ENCODE results near the gene BAZ1A. TPM values are rescaled to one million over a fixed set of nuclear protein-coding genes. Genes with fewer than 3 reads are reported as not detected.

The BAZ1A gene
- total RNA-seq, 1 experiment from 2014 or later, result 27.2 TPM

DNA sequence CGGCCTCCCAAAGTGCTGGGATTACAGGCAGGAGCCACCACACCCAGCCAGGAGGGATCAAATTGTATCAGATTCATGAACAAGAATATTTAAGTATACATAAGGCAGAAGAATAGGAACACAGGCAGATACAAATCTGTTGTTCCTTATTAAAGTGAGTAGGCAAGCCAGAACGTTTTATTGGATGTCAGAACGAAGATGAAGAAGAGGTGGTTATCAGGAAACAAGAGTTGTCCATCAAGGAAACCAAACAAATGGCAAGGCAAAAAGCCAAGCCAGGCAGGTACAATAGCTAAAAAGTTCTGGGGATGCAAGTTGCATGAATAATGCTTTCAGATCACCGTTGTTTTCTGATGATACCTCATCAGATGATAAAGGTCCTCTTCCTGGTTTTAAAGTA is 31.1 kb upstream of the BAZ1A start:
- no TSS peak for BruUV-seq (replicated peaks)
- H3K36me3 ChIP-seq (ENCODE audit: control insufficient read depth, insufficient read depth, low read length), result no peaks in the 10 kb centered on the region

DNA sequence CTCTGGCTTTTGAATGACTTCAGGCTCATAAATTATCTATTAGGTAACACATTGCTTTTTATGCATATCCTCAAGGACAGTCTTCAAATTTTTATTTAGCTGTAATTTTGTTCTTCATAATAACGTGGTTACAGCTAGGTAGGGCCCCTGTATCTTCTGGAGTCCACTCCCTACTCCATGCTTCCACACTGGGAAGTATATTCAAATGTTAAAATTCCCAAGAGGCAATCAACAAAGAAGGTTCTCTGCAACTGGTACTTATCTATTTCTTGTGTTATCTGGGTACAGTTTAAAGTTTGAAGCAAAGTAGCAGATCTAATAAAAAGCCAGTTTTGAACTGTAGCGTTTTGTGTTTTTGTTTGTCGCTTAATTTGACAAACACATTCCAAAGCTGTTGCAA is 20.1 kb upstream of the BAZ1A start:
- Histone ChIP-seq H3K36me3 (ENCODE audit: control insufficient read depth, insufficient read depth, low read length) (no peaks in the 10 kb centered on the region), H3K4me3 (ENCODE audit: low read depth in 2 of 2, low read length in 2 of 2) (no peak overlapping the region), H3K27me3 (ENCODE audit: control insufficient read depth, insufficient read depth, low read length) (no peaks in the 10 kb centered on the region), H3K27ac (ENCODE audit: low read length) (no peak overlapping the region), H3K4me1 (ENCODE audit: control insufficient read depth, insufficient read depth, low read length) (no peaks in the 10 kb centered on the region), H3K9me3 (ENCODE audit: control insufficient read depth, insufficient read depth, low read depth, low read length) (no peaks in the 10 kb centered on the region)
- TF ChIP-seq, protein P1, sequence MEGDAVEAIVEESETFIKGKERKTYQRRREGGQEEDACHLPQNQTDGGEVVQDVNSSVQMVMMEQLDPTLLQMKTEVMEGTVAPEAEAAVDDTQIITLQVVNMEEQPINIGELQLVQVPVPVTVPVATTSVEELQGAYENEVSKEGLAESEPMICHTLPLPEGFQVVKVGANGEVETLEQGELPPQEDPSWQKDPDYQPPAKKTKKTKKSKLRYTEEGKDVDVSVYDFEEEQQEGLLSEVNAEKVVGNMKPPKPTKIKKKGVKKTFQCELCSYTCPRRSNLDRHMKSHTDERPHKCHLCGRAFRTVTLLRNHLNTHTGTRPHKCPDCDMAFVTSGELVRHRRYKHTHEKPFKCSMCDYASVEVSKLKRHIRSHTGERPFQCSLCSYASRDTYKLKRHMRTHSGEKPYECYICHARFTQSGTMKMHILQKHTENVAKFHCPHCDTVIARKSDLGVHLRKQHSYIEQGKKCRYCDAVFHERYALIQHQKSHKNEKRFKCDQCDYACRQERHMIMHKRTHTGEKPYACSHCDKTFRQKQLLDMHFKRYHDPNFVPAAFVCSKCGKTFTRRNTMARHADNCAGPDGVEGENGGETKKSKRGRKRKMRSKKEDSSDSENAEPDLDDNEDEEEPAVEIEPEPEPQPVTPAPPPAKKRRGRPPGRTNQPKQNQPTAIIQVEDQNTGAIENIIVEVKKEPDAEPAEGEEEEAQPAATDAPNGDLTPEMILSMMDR (IDR thresholded peaks at IDR 0.05), result no peak
- TF ChIP-seq POLR2AphosphoS5 (IDR thresholded peaks at IDR 0.05; ENCODE audit: low read depth, low read length) (no peak), TCF7L2 (IDR thresholded peaks at IDR 0.05; ENCODE audit: low read depth, low read length) (no peak), SIN3A (IDR thresholded peaks at IDR 0.05; ENCODE audit: borderline replicate concordance, insufficient read depth, low read depth, low read length) (no peak)
- TF ChIP-seq, protein P2, sequence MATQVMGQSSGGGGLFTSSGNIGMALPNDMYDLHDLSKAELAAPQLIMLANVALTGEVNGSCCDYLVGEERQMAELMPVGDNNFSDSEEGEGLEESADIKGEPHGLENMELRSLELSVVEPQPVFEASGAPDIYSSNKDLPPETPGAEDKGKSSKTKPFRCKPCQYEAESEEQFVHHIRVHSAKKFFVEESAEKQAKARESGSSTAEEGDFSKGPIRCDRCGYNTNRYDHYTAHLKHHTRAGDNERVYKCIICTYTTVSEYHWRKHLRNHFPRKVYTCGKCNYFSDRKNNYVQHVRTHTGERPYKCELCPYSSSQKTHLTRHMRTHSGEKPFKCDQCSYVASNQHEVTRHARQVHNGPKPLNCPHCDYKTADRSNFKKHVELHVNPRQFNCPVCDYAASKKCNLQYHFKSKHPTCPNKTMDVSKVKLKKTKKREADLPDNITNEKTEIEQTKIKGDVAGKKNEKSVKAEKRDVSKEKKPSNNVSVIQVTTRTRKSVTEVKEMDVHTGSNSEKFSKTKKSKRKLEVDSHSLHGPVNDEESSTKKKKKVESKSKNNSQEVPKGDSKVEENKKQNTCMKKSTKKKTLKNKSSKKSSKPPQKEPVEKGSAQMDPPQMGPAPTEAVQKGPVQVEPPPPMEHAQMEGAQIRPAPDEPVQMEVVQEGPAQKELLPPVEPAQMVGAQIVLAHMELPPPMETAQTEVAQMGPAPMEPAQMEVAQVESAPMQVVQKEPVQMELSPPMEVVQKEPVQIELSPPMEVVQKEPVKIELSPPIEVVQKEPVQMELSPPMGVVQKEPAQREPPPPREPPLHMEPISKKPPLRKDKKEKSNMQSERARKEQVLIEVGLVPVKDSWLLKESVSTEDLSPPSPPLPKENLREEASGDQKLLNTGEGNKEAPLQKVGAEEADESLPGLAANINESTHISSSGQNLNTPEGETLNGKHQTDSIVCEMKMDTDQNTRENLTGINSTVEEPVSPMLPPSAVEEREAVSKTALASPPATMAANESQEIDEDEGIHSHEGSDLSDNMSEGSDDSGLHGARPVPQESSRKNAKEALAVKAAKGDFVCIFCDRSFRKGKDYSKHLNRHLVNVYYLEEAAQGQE (IDR thresholded peaks at IDR 0.05; ENCODE audit: insufficient read depth in 1 of 2, low read depth in 2 of 2, low read length in 1 of 2), result no peak
- ChIA-PET POLR2A (interaction anchor here (0.5 to 0.6 kb wide), 3 partner anchors 16 to 290 kb away, joined by 5 read pairs; no protein-coding TSS in a partner anchor), CTCF (no interaction called here)
- no peak for DNase-seq (ENCODE audit: low read depth, low spot score)
- ATAC-seq, result no peak
- no TSS peak for BruUV-seq (replicated peaks)
- intact Hi-C loops (cut with micrococcal nuclease; ENCODE audit: unreplicated experiment), result no loop called here
- in situ Hi-C loops (cut with HindIII; ENCODE audit: low pct_unique_long_range_greater_than_20kb, low sequenced_read_pairs), result no loop called here

More for the DNA sequence above, 31.1 kb upstream of the BAZ1A start:
- Histone ChIP-seq H3K4me3 (ENCODE audit: low read depth in 2 of 2, low read length in 2 of 2) (no peak overlapping the region), H3K9me3 (ENCODE audit: control insufficient read depth, insufficient read depth, low read depth, low read length) (no peaks in the 10 kb centered on the region), H3K27me3 (ENCODE audit: control insufficient read depth, insufficient read depth, low read length) (no peaks in the 10 kb centered on the region), H3K27ac (ENCODE audit: low read length) (no peak overlapping the region), H3K4me1 (ENCODE audit: control insufficient read depth, insufficient read depth, low read length) (no peaks in the 10 kb centered on the region)
- in situ Hi-C loops (cut with HindIII; ENCODE audit: low pct_unique_long_range_greater_than_20kb, low sequenced_read_pairs) (no loop called here), intact Hi-C loops (cut with micrococcal nuclease; ENCODE audit: unreplicated experiment) (no loop called here)
- DNase-seq (ENCODE audit: low read depth, low spot score) (no peak), ATAC-seq (no peak)
- TF ChIP-seq, protein P2 (IDR thresholded peaks at IDR 0.05; ENCODE audit: insufficient read depth in 1 of 2, low read depth in 2 of 2, low read length in 1 of 2), result no peak
- TF ChIP-seq SIN3A (IDR thresholded peaks at IDR 0.05; ENCODE audit: borderline replicate concordance, insufficient read depth, low read depth, low read length) (no peak), POLR2AphosphoS5 (IDR thresholded peaks at IDR 0.05; ENCODE audit: low read depth, low read length) (no peak), TCF7L2 (IDR thresholded peaks at IDR 0.05; ENCODE audit: low read depth, low read length) (no peak)
- TF ChIP-seq, protein P1 (IDR thresholded peaks at IDR 0.05), result no peak
- ChIA-PET CTCF (interaction anchor here (0.8 kb wide), 1 partner anchor 233 kb away, joined by 11 read pairs; no protein-coding TSS in a partner anchor), POLR2A (no interaction called here)

All from Panc1 (cell line).